Neural cell (in vitro differentiated cells): ENCODE measurements around the gene TMEM40. TPM values are rescaled to one million over a fixed set of nuclear protein-coding genes. Genes with fewer than 3 reads are reported as not detected.

Experiments
- H2AFZ ChIP-seq: fragments of 200-600, 300-800 bp; sonication (generic), shearing (Covaris generic); 2 replicates; pipeline ENCODE4 v1.6.0; 2014; ENCODE audit warnings: low read depth, mild to moderate bottlenecking, antibody characterized with exemption, low read length, moderate library complexity
- H3F3A ChIP-seq: fragments of 200-600 bp; shearing (Covaris generic); 2 replicates; pipeline ENCODE4 v1.6.1; 2016; ENCODE audit warnings: mild to moderate bottlenecking, moderate library complexity, mixed read lengths, antibody characterized with exemption, low read length; ENCODE audit not compliant: insufficient read depth, poor library complexity, severe bottlenecking
- H3K27ac ChIP-seq: fragments of 200-600, 300-800 bp; sonication (generic), shearing (Covaris generic); 2 replicates; pipeline ENCODE4 v1.5.1; 2014; ENCODE audit warnings: mild to moderate bottlenecking, low read length, moderate library complexity
- H3K27me3 ChIP-seq: fragments of 300-800, 200-600 bp; sonication (generic), shearing (Covaris generic); 2 replicates; pipeline ENCODE4 v1.6.0; 2014; ENCODE audit warnings: mild to moderate bottlenecking, low read depth, low read length, moderate library complexity; ENCODE audit not compliant: insufficient read depth
- H3K36me3 ChIP-seq: fragments of 300-800, 200-600 bp; sonication (generic), shearing (Covaris generic); 2 replicates; pipeline ENCODE4 v1.5.1; 2014; ENCODE audit warnings: mild to moderate bottlenecking, antibody characterized with exemption, low read length, moderate library complexity; ENCODE audit not compliant: insufficient read depth
- H3K4me2 ChIP-seq: fragments of 300-800, 200-600 bp; sonication (generic), shearing (Covaris generic); 2 replicates; pipeline ENCODE4 v1.6.0; 2014; ENCODE audit warnings: mild to moderate bottlenecking, low read length
- H3K4me3 ChIP-seq: fragments of 300-800, 200-600 bp; sonication (generic), shearing (Covaris generic); 2 replicates; pipeline ENCODE4 v1.5.1; 2014; ENCODE audit warnings: mild to moderate bottlenecking, low read length, moderate library complexity
- H3K79me2 ChIP-seq: fragments of 200-600 bp; shearing (Covaris generic); replicated peaks from 2 replicates; pipeline ENCODE4 v1.6.0; 2014; ENCODE audit warnings: mild to moderate bottlenecking, low read length, moderate library complexity; ENCODE audit not compliant: insufficient read depth
- H3K9ac ChIP-seq: fragments of 300-800, 200-600 bp; sonication (generic), shearing (Covaris generic); 2 replicates; pipeline ENCODE4 v1.6.1; 2016; ENCODE audit warnings: mild to moderate bottlenecking, low read length, mixed read lengths
- H3K9me2 ChIP-seq: fragments of 200-600 bp; shearing (Covaris generic); 2 replicates; pipeline ENCODE4 v1.6.1; 2016; ENCODE audit warnings: mild to moderate bottlenecking, low read length, mixed read lengths; ENCODE audit not compliant: insufficient read depth
- H3K9me3 ChIP-seq: fragments of 200-600, 300-800 bp; sonication (generic), shearing (Covaris generic); 2 replicates; pipeline ENCODE4 v1.6.1; 2016; ENCODE audit warnings: mild to moderate bottlenecking, mixed run types, low read length, moderate library complexity, mixed read lengths
- H4K20me1 ChIP-seq: fragments of 200-600 bp; shearing (Covaris generic); 2 replicates; pipeline ENCODE4 v1.6.1; 2016; ENCODE audit warnings: mild to moderate bottlenecking, mixed run types; ENCODE audit not compliant: insufficient read depth
- EP300 ChIP-seq: fragments of 450-650 bp; conservative IDR thresholded peaks from 2 replicates; pipeline ENCODE4 v1.6.1; 2014; ENCODE audit warnings: antibody characterized with exemption, mild to moderate bottlenecking, moderate library complexity; ENCODE audit not compliant: poor library complexity, severe bottlenecking
- EZH2 ChIP-seq: fragments of 200-600, 300-800 bp; shearing (Covaris generic), sonication (generic); IDR thresholded peaks from 2 replicates; pipeline ENCODE4 v1.6.1; 2014; ENCODE audit warnings: antibody characterized with exemption, low read length, borderline replicate concordance, mild to moderate bottlenecking; ENCODE audit not compliant: insufficient read depth, poor library complexity, severe bottlenecking
- MXI1 ChIP-seq: fragments of 450-650 bp; conservative IDR thresholded peaks from 2 replicates; pipeline ENCODE4 v1.6.1; 2014; ENCODE audit warnings: antibody characterized with exemption, mild to moderate bottlenecking; ENCODE audit not compliant: poor library complexity, severe bottlenecking
- POLR2AphosphoS5 ChIP-seq: IDR thresholded peaks from 2 replicates; pipeline ENCODE4 v1.6.1; 2012
- RAD21 ChIP-seq: fragments of 450-650 bp; conservative IDR thresholded peaks from 2 replicates; pipeline ENCODE4 v1.6.1; 2014; ENCODE audit warnings: antibody characterized with exemption, mild to moderate bottlenecking, moderate library complexity
- REST ChIP-seq: IDR thresholded peaks from 2 replicates; pipeline ENCODE4 v1.6.1; 2012; ENCODE audit warnings: borderline replicate concordance
- SMC3 ChIP-seq: fragments of 450-650 bp; conservative IDR thresholded peaks from 2 replicates; pipeline ENCODE4 v1.6.1; 2014; ENCODE audit warnings: antibody characterized with exemption, mild to moderate bottlenecking, moderate library complexity; ENCODE audit not compliant: poor library complexity
- TAF1 ChIP-seq: IDR thresholded peaks from 2 replicates; pipeline ENCODE4 v1.6.1; 2012; ENCODE audit warnings: low read depth
- polyA plus RNA-seq: library from polyadenylated mRNA; depleted of rRNA; stranded (reverse); fragments of >200 nt; gene quantifications from 2 replicates; pipeline ENCODE4 v1.2.3, GENCODE V29; 2014

Gene TMEM40
- polyA plus RNA-seq, 1 donor from 2014 or later, result not detected

- no peaks in the 10 kb centered on the region for H3K79me2 ChIP-seq
- H3K4me2 ChIP-seq, result no peak overlapping the region
- no peaks in the 10 kb centered on the region for H3K9me3 ChIP-seq
- H3K4me3 ChIP-seq, result no peak overlapping the region
- no peaks in the 10 kb centered on the region for H3F3A ChIP-seq
- no peaks in the 10 kb centered on the region for H3K36me3 ChIP-seq
- H3K27me3 ChIP-seq, result no peaks in the 10 kb centered on the region
- no peak overlapping the region for H2AFZ ChIP-seq
- no peaks in the 10 kb centered on the region for H3K9me2 ChIP-seq
- TF ChIP-seq REST (no peak), POLR2AphosphoS5 (no peak), EZH2 (no peak), EP300 (no peak), SMC3 (no peak)
- H3K27ac ChIP-seq, result no peak overlapping the region
- no peaks in the 10 kb centered on the region for H4K20me1 ChIP-seq
- no peak overlapping the region for H3K9ac ChIP-seq
These were observed 15.6 kb upstream of the TMEM40 start for GRCh38 chr3:12774619-12775018.

- H3K27ac ChIP-seq, result no peak overlapping the region
- no peaks in the 10 kb centered on the region for H3K27me3 ChIP-seq
- H3F3A ChIP-seq, result no peaks in the 10 kb centered on the region
- no peak overlapping the region for H3K9ac ChIP-seq
- H3K4me3 ChIP-seq, result no peak overlapping the region
- no peak overlapping the region for H3K4me2 ChIP-seq
- no peaks in the 10 kb centered on the region for H3K79me2 ChIP-seq
- H3K9me2 ChIP-seq, result no peaks in the 10 kb centered on the region
- TF ChIP-seq SMC3 (no peak), TAF1 (no peak), EP300 (no peak), REST (no peak), MXI1 (no peak), RAD21 (no peak)
- no peaks in the 10 kb centered on the region for H3K9me3 ChIP-seq
- no peaks in the 10 kb centered on the region for H3K36me3 ChIP-seq
- H4K20me1 ChIP-seq, result no peaks in the 10 kb centered on the region
- H2AFZ ChIP-seq, result no peak overlapping the region
These were observed 14.6 kb upstream of the TMEM40 start for GRCh38 chr3:12773710-12774086.
